HCT116 (cell line): ENCODE data around the gene NDN. TPM values are rescaled to one million over a fixed set of nuclear protein-coding genes. Genes with fewer than 3 reads are reported as not detected.

Experiments
- ATAC-seq: fragments of 200-7000 bp; cut with Tn5 transposase; 2 replicates; pipeline ENCODE4 v1.9.1; 2020; ENCODE audit warnings: mild to moderate bottlenecking, moderate library complexity
- BruUV-seq: library from RNA; stranded (reverse); fragments of 400-500 nt; replicated peaks from 2 replicates; lab custom pipeline; 2021; lab: Mats Ljungman, UMichigan
- CTCF ChIA-PET: fragments of 300-600 bp; sonication (Branson Sonifier 250); formaldehyde crosslinking; loops from one replicate; lab custom pipeline; 2021; ENCODE audit warnings: antibody characterized with exemption; lab: Charles Lee
- POLR2A ChIA-PET: fragments of 300-600, 350-600 bp; sonication (Branson Sonifier 250); formaldehyde crosslinking; loops from one replicate; lab custom pipeline; 2021; ENCODE audit warnings: antibody characterized with exemption; lab: Charles Lee
- RAD21 ChIA-PET, 2 experiments: fragments of 300-600 bp; sonication (Branson Sonifier 250); formaldehyde crosslinking; loops; one replicate each; lab custom pipeline; 2023; ENCODE audit warnings: low total read pairs in 2 of 2; ENCODE audit not compliant: uncharacterized antibody in 2 of 2, unreplicated experiment in 2 of 2, low non-redundant PET in 1 of 2; lab: Charles Lee
- DNase-seq: peaks from one replicate; pipeline ENCODE4 v3.0.0-alpha.2; 2010; ENCODE audit warnings: low read depth, low spot score
- H2AFZ ChIP-seq: fragments of 200-600 bp; shearing (Covaris generic), sonication (generic); 2 replicates; pipeline ENCODE4 v1.6.1; 2017; ENCODE audit warnings: low read depth, mixed run types, mixed read lengths, antibody characterized with exemption, low read length; ENCODE audit not compliant: poor library complexity, severe bottlenecking
- H3K27ac ChIP-seq: 2 replicates; pipeline ENCODE4 v1.5.1; 2012; ENCODE audit warnings: low read depth, low read length
- H3K27me3 ChIP-seq: fragments of 200-600 bp; sonication (generic); 2 replicates; pipeline ENCODE4 v1.6.1; 2016; ENCODE audit warnings: mixed run types, low read length, mixed read lengths; ENCODE audit not compliant: insufficient read depth
- H3K36me3 ChIP-seq, 2 experiments: fragments of 200-500 bp in 1 of 2; fragments of 200-600 bp in 1 of 2; sonication (Bioruptor generic) in 1 of 2; sonication (generic) in 1 of 2; 2 replicates each; pipeline versions ENCODE4 v1.5.1 to v1.6.1; 2014 to 2016; ENCODE audit warnings: low read length in 2 of 2, inconsistent platforms in 1 of 2, mixed read lengths in 1 of 2, mixed run types in 1 of 2; ENCODE audit not compliant: insufficient read depth in 2 of 2, control insufficient read depth in 1 of 2
- H3K4me1 ChIP-seq, 2 experiments: fragments of 200-600 bp in 1 of 2; sonication (generic) in 1 of 2; 2 replicates each; pipeline versions ENCODE4 v1.5.1 to v1.6.1; 2012 to 2017; ENCODE audit warnings: low read length in 2 of 2, inconsistent platforms in 1 of 2, mild to moderate bottlenecking in 1 of 2, mixed read lengths in 1 of 2, mixed run types in 1 of 2, moderate library complexity in 1 of 2; ENCODE audit not compliant: insufficient read depth in 2 of 2, control insufficient read depth in 1 of 2
- H3K4me2 ChIP-seq: fragments of 200-600 bp; sonication (generic); 2 replicates; pipeline ENCODE4 v1.6.1; 2017; ENCODE audit warnings: mixed run types, low read length, mixed read lengths
- H3K4me3 ChIP-seq, 2 experiments: fragments of 200-600 bp in 1 of 2; sonication (generic) in 1 of 2; replicated peaks in 1 of 2; 2 replicates each; pipeline ENCODE4 v1.5.1; 2011 to 2016; ENCODE audit warnings: low read length in 2 of 2, control low read depth in 1 of 2, low read depth in 1 of 2, mild to moderate bottlenecking in 1 of 2, mixed read lengths in 1 of 2, mixed run types in 1 of 2
- H3K79me2 ChIP-seq: fragments of 200-600 bp; sonication (generic); 2 replicates; pipeline ENCODE4 v1.6.1; 2017; ENCODE audit warnings: mild to moderate bottlenecking, mixed run types, low read length, moderate library complexity, mixed read lengths; ENCODE audit not compliant: insufficient read depth
- H3K9ac ChIP-seq: fragments of 200-600 bp; sonication (generic); 2 replicates; pipeline ENCODE4 v1.6.1; 2016; ENCODE audit warnings: low read length, mixed read lengths
- H3K9me2 ChIP-seq: fragments of 200-600 bp; sonication (generic), shearing (Covaris generic); 2 replicates; pipeline ENCODE4 v1.6.1; 2017; ENCODE audit warnings: mixed run types, mild to moderate bottlenecking, moderate library complexity; ENCODE audit not compliant: insufficient read depth
- H3K9me3 ChIP-seq, 2 experiments: fragments of 200-500 bp in 1 of 2; fragments of 200-600 bp in 1 of 2; sonication (Bioruptor generic) in 1 of 2; sonication (generic) in 1 of 2; 2 replicates each; pipeline ENCODE4 v1.6.1; 2014 to 2017; ENCODE audit warnings: low read length in 2 of 2, mixed read lengths in 2 of 2, inconsistent platforms in 1 of 2, low read depth in 1 of 2, mild to moderate bottlenecking in 1 of 2, mixed run types in 1 of 2, moderate library complexity in 1 of 2; ENCODE audit not compliant: control insufficient read depth in 1 of 2, insufficient read depth in 1 of 2
- H4K20me1 ChIP-seq: fragments of 200-600 bp; sonication (generic), shearing (Covaris generic); 2 replicates; pipeline ENCODE4 v1.6.1; 2017; ENCODE audit warnings: mixed run types, mild to moderate bottlenecking, moderate library complexity; ENCODE audit not compliant: insufficient read depth
- CBX3 ChIP-seq: IDR thresholded peaks from 2 replicates; pipeline ENCODE4 v1.6.1; 2012; ENCODE audit warnings: low read depth
- CEBPB ChIP-seq: IDR thresholded peaks from 2 replicates; pipeline ENCODE4 v1.6.1; 2012; ENCODE audit warnings: low read depth
- ELF1 ChIP-seq: IDR thresholded peaks from 2 replicates; pipeline ENCODE4 v1.6.1; 2012; ENCODE audit warnings: low read depth, borderline replicate concordance
- EZH2 ChIP-seq: fragments of 200-600 bp; sonication (generic); IDR thresholded peaks from 2 replicates; pipeline ENCODE4 v1.6.1; 2017; ENCODE audit warnings: antibody characterized with exemption, mixed run types
- FOSL1 ChIP-seq: IDR thresholded peaks from 2 replicates; pipeline ENCODE4 v1.6.1; 2012; ENCODE audit warnings: low read depth
- JUND ChIP-seq: IDR thresholded peaks from 2 replicates; pipeline ENCODE4 v1.6.1; 2012
- POLR2AphosphoS5 ChIP-seq: IDR thresholded peaks from 2 replicates; pipeline ENCODE4 v1.6.1; 2011; ENCODE audit warnings: mild to moderate bottlenecking, low read depth, low read length, moderate library complexity
- RAD21 ChIP-seq: IDR thresholded peaks from 2 replicates; pipeline ENCODE4 v1.6.1; 2012; ENCODE audit warnings: low read depth, mild to moderate bottlenecking
- SIN3A ChIP-seq: IDR thresholded peaks from 2 replicates; pipeline ENCODE4 v1.6.1; 2012; ENCODE audit warnings: low read depth
- SP1 ChIP-seq: IDR thresholded peaks from 2 replicates; pipeline ENCODE4 v1.6.1; 2012; ENCODE audit warnings: low read depth
- SRF ChIP-seq: IDR thresholded peaks from 2 replicates; pipeline ENCODE4 v1.6.1; 2012; ENCODE audit warnings: low read depth
- TCF7L2 ChIP-seq: IDR thresholded peaks from 2 replicates; pipeline ENCODE4 v1.7.0; 2011; ENCODE audit warnings: borderline replicate concordance, inconsistent platforms; ENCODE audit not compliant: insufficient read depth, insufficient read length; ENCODE audit errors: extremely low read depth
- YY1 ChIP-seq: IDR thresholded peaks from 2 replicates; pipeline ENCODE4 v1.6.1; 2011; ENCODE audit warnings: low read length, low read depth, moderate library complexity, mild to moderate bottlenecking; ENCODE audit not compliant: insufficient replicate concordance; ENCODE audit errors: extremely low read depth
- ZNF274 ChIP-seq: fragments of 200-500 bp; sonication (Bioruptor generic); IDR thresholded peaks from 2 replicates; pipeline ENCODE4 v1.6.1; 2014; ENCODE audit warnings: mild to moderate bottlenecking, low read depth, low read length, inconsistent platforms
- intact Hi-C: fragments of 100-400 bp; cut with micrococcal nuclease; formaldehyde crosslinking; loops from 2 replicates; pipeline ENCODE4 v1.10.0; 2022
- total RNA-seq: library from RNA; stranded (reverse); gene quantifications from one replicate; pipeline ENCODE4 v1.2.1, GENCODE V29; 2021; ENCODE audit not compliant: unreplicated experiment
- TF ChIP-seq, protein P1 (sequence below): IDR thresholded peaks from 2 replicates; pipeline ENCODE4 v1.6.1; 2011; ENCODE audit warnings: mild to moderate bottlenecking, low read length, moderate library complexity; ENCODE audit not compliant: insufficient replicate concordance; ENCODE audit errors: extremely low read depth
- TF ChIP-seq, protein P2 (sequence below): IDR thresholded peaks from 2 replicates; pipeline ENCODE4 v1.6.1; 2012
- TF ChIP-seq, protein P3 (sequence below), 3 experiments: fragments of 200-600 bp in 1 of 3; sonication (generic) in 1 of 3; IDR thresholded peaks in 2 of 3; conservative IDR thresholded peaks in 1 of 3; 2 replicates each; pipeline ENCODE4 v1.5.1; 2012 to 2017; ENCODE audit warnings: low read depth in 2 of 3, low read length in 2 of 3, antibody characterized with exemption in 1 of 3, borderline replicate concordance in 1 of 3, control low read depth in 1 of 3, mild to moderate bottlenecking in 1 of 3, mixed read lengths in 1 of 3, mixed run types in 1 of 3, moderate library complexity in 1 of 3; ENCODE audit not compliant: insufficient read depth in 1 of 3

Gene NDN
- total RNA-seq, 1 experiment from 2014 or later: not detected

GRCh38 chr15:23671481-23671880 lies 15.6 kb downstream of the NDN start:
- Histone ChIP-seq H3K4me2 (no peak overlapping the region), H3K4me1 (no peaks in the 10 kb centered on the region), H3K36me3 (no peaks in the 10 kb centered on the region), H3K9ac (no peak overlapping the region), H3K4me3 (no peak overlapping the region), H3K9me3 (peaks cover 0 to 20% of the 10 kb centered on the region in 2 experiments; a peak in 2 of 4 replicates), H3K27ac (no peak overlapping the region), H4K20me1 (no peaks in the 10 kb centered on the region), H3K79me2 (no peaks in the 10 kb centered on the region), H3K9me2 (no peaks in the 10 kb centered on the region), H2AFZ (no peak overlapping the region), H3K27me3 (no peaks in the 10 kb centered on the region)
- POLR2A ChIA-PET: no interaction called here
- DNase-seq (no peak), ATAC-seq (no peak)
- CTCF ChIA-PET: no interaction called here
- no TSS peak for BruUV-seq
- intact Hi-C loops: no loop called here
- RAD21 ChIA-PET: no interaction called here
- TF ChIP-seq RAD21: no peak
- TF ChIP-seq, protein P1, sequence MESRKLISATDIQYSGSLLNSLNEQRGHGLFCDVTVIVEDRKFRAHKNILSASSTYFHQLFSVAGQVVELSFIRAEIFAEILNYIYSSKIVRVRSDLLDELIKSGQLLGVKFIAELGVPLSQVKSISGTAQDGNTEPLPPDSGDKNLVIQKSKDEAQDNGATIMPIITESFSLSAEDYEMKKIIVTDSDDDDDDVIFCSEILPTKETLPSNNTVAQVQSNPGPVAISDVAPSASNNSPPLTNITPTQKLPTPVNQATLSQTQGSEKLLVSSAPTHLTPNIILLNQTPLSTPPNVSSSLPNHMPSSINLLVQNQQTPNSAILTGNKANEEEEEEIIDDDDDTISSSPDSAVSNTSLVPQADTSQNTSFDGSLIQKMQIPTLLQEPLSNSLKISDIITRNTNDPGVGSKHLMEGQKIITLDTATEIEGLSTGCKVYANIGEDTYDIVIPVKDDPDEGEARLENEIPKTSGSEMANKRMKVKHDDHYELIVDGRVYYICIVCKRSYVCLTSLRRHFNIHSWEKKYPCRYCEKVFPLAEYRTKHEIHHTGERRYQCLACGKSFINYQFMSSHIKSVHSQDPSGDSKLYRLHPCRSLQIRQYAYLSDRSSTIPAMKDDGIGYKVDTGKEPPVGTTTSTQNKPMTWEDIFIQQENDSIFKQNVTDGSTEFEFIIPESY: no peak
- no peak for TF ChIP-seq SIN3A
- TF ChIP-seq SP1: no peak
- TF ChIP-seq SRF: no peak
- TF ChIP-seq YY1: no peak
- TF ChIP-seq, all 23 proteins: peak for 0

DNA sequence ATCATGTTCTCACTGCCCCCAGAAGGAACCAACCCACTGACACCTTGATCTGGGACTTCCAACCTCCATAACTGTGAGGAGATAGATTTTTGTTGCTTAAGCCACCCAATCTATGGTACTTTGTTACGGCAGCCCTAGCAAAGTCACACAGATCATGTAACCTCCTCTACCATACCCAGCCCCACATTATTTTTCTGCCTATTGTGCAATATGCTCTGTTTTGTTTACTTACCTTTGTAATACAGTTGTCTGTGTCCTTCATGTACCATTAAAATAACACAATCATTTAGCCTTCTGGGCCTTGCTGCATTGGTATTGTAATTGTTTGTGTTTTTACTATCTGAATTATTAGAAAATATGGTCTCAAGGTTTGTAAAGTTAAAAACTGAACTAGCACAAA lies 16.1 kb downstream of the NDN start:
- no peak overlapping the region for H3K4me2 ChIP-seq
- ATAC-seq (no peak), DNase-seq (no peak)
- H3K9me3 ChIP-seq: peaks cover 0 to 20% of the 10 kb centered on the region in 2 experiments; a peak in 2 of 4 replicates
- no peaks in the 10 kb centered on the region for H4K20me1 ChIP-seq
- H3K27me3 ChIP-seq: no peaks in the 10 kb centered on the region
- no TSS peak for BruUV-seq
- CTCF ChIA-PET: no interaction called here
- RAD21 ChIA-PET: no interaction called here
- POLR2A ChIA-PET: no interaction called here
- no peak overlapping the region for H3K9ac ChIP-seq
- H3K36me3 ChIP-seq: no peaks in the 10 kb centered on the region
- no peak overlapping the region for H2AFZ ChIP-seq
- H3K9me2 ChIP-seq: no peaks in the 10 kb centered on the region
- H3K4me1 ChIP-seq: no peaks in the 10 kb centered on the region
- intact Hi-C loops: no loop called here
- no peak overlapping the region for H3K4me3 ChIP-seq
- H3K27ac ChIP-seq: no peak overlapping the region
- no peaks in the 10 kb centered on the region for H3K79me2 ChIP-seq
- TF ChIP-seq, protein P2, sequence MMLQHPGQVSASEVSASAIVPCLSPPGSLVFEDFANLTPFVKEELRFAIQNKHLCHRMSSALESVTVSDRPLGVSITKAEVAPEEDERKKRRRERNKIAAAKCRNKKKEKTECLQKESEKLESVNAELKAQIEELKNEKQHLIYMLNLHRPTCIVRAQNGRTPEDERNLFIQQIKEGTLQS: no peak
- no peak for TF ChIP-seq JUND
- TF ChIP-seq, protein P3, sequence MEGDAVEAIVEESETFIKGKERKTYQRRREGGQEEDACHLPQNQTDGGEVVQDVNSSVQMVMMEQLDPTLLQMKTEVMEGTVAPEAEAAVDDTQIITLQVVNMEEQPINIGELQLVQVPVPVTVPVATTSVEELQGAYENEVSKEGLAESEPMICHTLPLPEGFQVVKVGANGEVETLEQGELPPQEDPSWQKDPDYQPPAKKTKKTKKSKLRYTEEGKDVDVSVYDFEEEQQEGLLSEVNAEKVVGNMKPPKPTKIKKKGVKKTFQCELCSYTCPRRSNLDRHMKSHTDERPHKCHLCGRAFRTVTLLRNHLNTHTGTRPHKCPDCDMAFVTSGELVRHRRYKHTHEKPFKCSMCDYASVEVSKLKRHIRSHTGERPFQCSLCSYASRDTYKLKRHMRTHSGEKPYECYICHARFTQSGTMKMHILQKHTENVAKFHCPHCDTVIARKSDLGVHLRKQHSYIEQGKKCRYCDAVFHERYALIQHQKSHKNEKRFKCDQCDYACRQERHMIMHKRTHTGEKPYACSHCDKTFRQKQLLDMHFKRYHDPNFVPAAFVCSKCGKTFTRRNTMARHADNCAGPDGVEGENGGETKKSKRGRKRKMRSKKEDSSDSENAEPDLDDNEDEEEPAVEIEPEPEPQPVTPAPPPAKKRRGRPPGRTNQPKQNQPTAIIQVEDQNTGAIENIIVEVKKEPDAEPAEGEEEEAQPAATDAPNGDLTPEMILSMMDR (IDR thresholded peaks at IDR 0.05 in 2 of 3, conservative IDR thresholded peaks at IDR 0.05 in 1 of 3; ENCODE audit: borderline replicate concordance in 1 of 3, insufficient read depth in 1 of 3, low read depth in 2 of 3, low read length in 2 of 3): no peak
- no peak for TF ChIP-seq TCF7L2
- TF ChIP-seq FOSL1: no peak
- TF ChIP-seq ZNF274: no peak
- TF ChIP-seq CEBPB: no peak
- no peak for TF ChIP-seq SIN3A
- TF ChIP-seq RAD21: no peak
- no peak for TF ChIP-seq POLR2AphosphoS5
- TF ChIP-seq CBX3: no peak
- no peak for TF ChIP-seq ELF1
- TF ChIP-seq EZH2: no peak
- TF ChIP-seq YY1: no peak
